Sigmoid colon (tissue), 7 donors: ENCODE results near the gene RPS6KA2. TPM values are rescaled to one million over a fixed set of nuclear protein-coding genes. Genes with fewer than 3 reads are reported as not detected.

Source experiments
- DNase-seq: peaks from one replicate; pipeline ENCODE4 v3.0.0-alpha.2; 2019
- H3K27ac ChIP-seq, 4 donors: fragments of 200-600 bp; sonication (generic); one replicate each; pipeline ENCODE4 v1.5.1; 2016 to 2019; ENCODE audit warnings: mild to moderate bottlenecking in 1 of 4
- H3K27me3 ChIP-seq, 3 donors: fragments of 200-600 bp; sonication (generic); one replicate each; pipeline ENCODE4 v1.5.1; 2019; ENCODE audit warnings: mild to moderate bottlenecking in 1 of 3
- H3K36me3 ChIP-seq, 4 donors: fragments of 200-600 bp; sonication (generic); one replicate each; pipeline ENCODE4 v1.5.1; 2016 to 2019
- H3K4me1 ChIP-seq, 4 donors: fragments of 200-600 bp; sonication (generic); one replicate each; pipeline ENCODE4 v1.5.1; 2017 to 2019
- H3K4me3 ChIP-seq, 4 donors: fragments of 200-600 bp; sonication (generic); one replicate each; pipeline ENCODE4 v1.5.1; 2017 to 2019; ENCODE audit warnings: mild to moderate bottlenecking in 2 of 4, moderate library complexity in 1 of 4
- H3K9me3 ChIP-seq, 4 donors: fragments of 200-600 bp in 3 of 4; sonication (generic) in 3 of 4; one replicate each; pipeline versions ENCODE4 v1.5.1 to v1.6.1; 2013 to 2019
- EP300 ChIP-seq, 4 donors: sonication (generic); formaldehyde crosslinking; IDR thresholded peaks; one replicate each; pipeline ENCODE4 v1.6.1; 2017; ENCODE audit warnings: antibody characterized with exemption in 4 of 4
- POLR2A ChIP-seq, 2 donors: fragments of 450-650 bp; IDR thresholded peaks; one replicate each; pipeline ENCODE4 v1.6.1; 2016; ENCODE audit warnings: antibody characterized with exemption in 2 of 2, mild to moderate bottlenecking in 2 of 2, moderate library complexity in 2 of 2
- POLR2AphosphoS5 ChIP-seq, 4 donors: sonication (generic); formaldehyde crosslinking; IDR thresholded peaks; one replicate each; pipeline ENCODE4 v1.6.1; 2017; ENCODE audit warnings: antibody characterized with exemption in 4 of 4
- WGBS, 2 donors: extraction: QIAGEN DNeasy Blood & Tissue Kit; methylation state at CpG; one replicate each; pipeline ENCODE4 v1.1.7; 2013; 5-methylcytosine and 5-hydroxymethylcytosine counted together
- intact Hi-C: fragments of 100-400 bp; cut with DNase I; formaldehyde crosslinking; loops from one replicate; pipeline ENCODE4 v1.15.1; 2023
- polyA plus RNA-seq, 3 donors: library from polyadenylated mRNA; stranded (reverse); fragments of 200-250 nt; gene quantifications; one replicate each; pipeline ENCODE4 v1.2.3, GENCODE V29; 2013
- total RNA-seq, 4 donors: library from RNA; depleted of rRNA; stranded (reverse); fragments of >200 nt; gene quantifications; one replicate each; pipeline ENCODE4 v1.1.0, GENCODE V29; 2016
- TF ChIP-seq, protein P1 (sequence below), 4 experiments: fragments of 450-650 bp in 3 of 4; fragments of 200-600 bp in 1 of 4; IDR thresholded peaks; one replicate each; pipeline ENCODE4 v1.5.1; 2016 to 2019; ENCODE audit warnings: antibody characterized with exemption in 4 of 4, mild to moderate bottlenecking in 3 of 4, moderate library complexity in 2 of 4
- donor health status: healthy with polysubstance abuse.
- donor health status: Bipolar disorder and iron deficiency.
- donor health status: healthy.

Gene RPS6KA2
- total and polyA plus RNA-seq, 7 donors: 6.5 to 44.7 (median 27.8) TPM

GRCh38 chr6:166646716-166647115, 19.7 kb upstream of the RPS6KA2 start:
- Histone ChIP-seq H3K27ac (no peak overlapping the region), H3K4me1 (no peaks in the 10 kb centered on the region), H3K9me3 (peaks cover 0 to 4% (median 1%) of the 10 kb centered on the region in 4 donors), H3K36me3 (no peaks in the 10 kb centered on the region), H3K4me3 (no peak overlapping the region), H3K27me3 (no peaks in the 10 kb centered on the region)
- intact Hi-C loops: no loop called here
- no peak for DNase-seq
- WGBS, 2 donors: 74 to 78% methylated on average over 9 of the region's 9 CpGs
- TF ChIP-seq POLR2AphosphoS5 (IDR thresholded peaks at IDR 0.05): no peak

DNA sequence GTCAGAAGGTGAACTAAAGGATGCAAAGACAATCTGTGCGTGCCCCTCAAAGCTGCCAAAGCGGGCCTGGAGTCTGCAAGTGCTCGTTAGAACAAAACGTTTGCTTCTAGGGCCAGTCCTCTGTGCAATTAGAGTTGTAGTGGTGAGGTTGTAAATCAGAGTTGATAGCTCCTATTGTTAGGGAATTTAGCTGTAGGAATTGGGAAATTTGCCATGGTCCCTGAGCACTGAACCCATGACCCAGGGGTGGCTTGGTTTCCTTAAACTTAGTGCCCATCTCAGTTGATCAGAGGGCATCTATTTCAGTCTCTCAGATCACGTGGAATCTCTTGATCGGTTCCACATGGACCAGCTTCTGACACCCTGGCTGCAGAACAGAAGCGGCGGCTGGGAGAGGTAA, 18.8 kb upstream of the RPS6KA2 start:
- WGBS, 2 donors: 80 to 85% methylated on average over 8 of the region's 8 CpGs
- Histone ChIP-seq H3K9me3 (peaks cover 0 to 4% (median 1%) of the 10 kb centered on the region in 4 donors), H3K4me1 (no peaks in the 10 kb centered on the region), H3K4me3 (no peak overlapping the region), H3K27me3 (no peaks in the 10 kb centered on the region), H3K27ac (no peak overlapping the region), H3K36me3 (no peaks in the 10 kb centered on the region)
- DNase-seq: no peak
- intact Hi-C loops: no loop called here
- TF ChIP-seq POLR2A (IDR thresholded peaks at IDR 0.05): no peak
- TF ChIP-seq, protein P1, sequence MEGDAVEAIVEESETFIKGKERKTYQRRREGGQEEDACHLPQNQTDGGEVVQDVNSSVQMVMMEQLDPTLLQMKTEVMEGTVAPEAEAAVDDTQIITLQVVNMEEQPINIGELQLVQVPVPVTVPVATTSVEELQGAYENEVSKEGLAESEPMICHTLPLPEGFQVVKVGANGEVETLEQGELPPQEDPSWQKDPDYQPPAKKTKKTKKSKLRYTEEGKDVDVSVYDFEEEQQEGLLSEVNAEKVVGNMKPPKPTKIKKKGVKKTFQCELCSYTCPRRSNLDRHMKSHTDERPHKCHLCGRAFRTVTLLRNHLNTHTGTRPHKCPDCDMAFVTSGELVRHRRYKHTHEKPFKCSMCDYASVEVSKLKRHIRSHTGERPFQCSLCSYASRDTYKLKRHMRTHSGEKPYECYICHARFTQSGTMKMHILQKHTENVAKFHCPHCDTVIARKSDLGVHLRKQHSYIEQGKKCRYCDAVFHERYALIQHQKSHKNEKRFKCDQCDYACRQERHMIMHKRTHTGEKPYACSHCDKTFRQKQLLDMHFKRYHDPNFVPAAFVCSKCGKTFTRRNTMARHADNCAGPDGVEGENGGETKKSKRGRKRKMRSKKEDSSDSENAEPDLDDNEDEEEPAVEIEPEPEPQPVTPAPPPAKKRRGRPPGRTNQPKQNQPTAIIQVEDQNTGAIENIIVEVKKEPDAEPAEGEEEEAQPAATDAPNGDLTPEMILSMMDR (IDR thresholded peaks at IDR 0.05): no peak
- TF ChIP-seq EP300 (IDR thresholded peaks at IDR 0.05): no peak
- no peak for TF ChIP-seq POLR2AphosphoS5 (IDR thresholded peaks at IDR 0.05)

DNA sequence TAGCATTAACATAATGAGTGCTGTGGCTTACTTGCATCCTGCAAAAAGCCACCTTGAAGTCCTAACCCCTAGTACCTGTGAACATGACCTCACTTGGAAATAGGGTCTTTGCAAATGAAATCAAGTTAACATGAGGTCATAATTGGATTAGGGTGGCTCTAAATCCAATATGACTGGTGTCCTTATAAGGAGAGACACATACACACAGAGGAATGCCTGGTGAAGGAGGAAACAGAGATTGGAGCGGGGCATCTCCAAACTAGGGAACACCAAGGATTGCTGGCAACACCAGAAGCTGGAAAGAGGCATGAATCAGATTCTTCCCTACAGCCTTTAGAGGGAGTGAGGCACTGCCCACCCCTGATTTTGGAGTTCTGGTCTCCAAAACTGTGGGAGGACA, 17.6 kb upstream of the RPS6KA2 start:
- Histone ChIP-seq H3K27ac (no peak overlapping the region), H3K27me3 (no peaks in the 10 kb centered on the region), H3K4me1 (no peaks in the 10 kb centered on the region), H3K9me3 (peaks cover 0 to 4% (median 1%) of the 10 kb centered on the region in 4 donors), H3K4me3 (no peak overlapping the region), H3K36me3 (no peaks in the 10 kb centered on the region)
- DNase-seq: no peak
- 93 to 94% methylated on average over 1 of the region's 1 CpG for WGBS, 2 donors
- intact Hi-C loops: no loop called here
- TF ChIP-seq EP300 (IDR thresholded peaks at IDR 0.05): no peak
- no peak for TF ChIP-seq POLR2A (IDR thresholded peaks at IDR 0.05)
- no peak for TF ChIP-seq POLR2AphosphoS5 (IDR thresholded peaks at IDR 0.05)
- TF ChIP-seq, protein P1 (IDR thresholded peaks at IDR 0.05): no peak

- Histone ChIP-seq H3K9me3 (peaks cover 0 to 4% (median 1%) of the 10 kb centered on the region in 4 donors), H3K27ac (no peak overlapping the region), H3K36me3 (no peaks in the 10 kb centered on the region), H3K4me1 (no peaks in the 10 kb centered on the region), H3K4me3 (no peak overlapping the region), H3K27me3 (no peaks in the 10 kb centered on the region)
- no peak for DNase-seq
- intact Hi-C loops: no loop called here
- 78 to 80% methylated on average over 7 of the region's 7 CpGs for WGBS, 2 donors
- TF ChIP-seq POLR2AphosphoS5 (IDR thresholded peaks at IDR 0.05) (no peak), EP300 (IDR thresholded peaks at IDR 0.05) (no peak), POLR2A (IDR thresholded peaks at IDR 0.05) (no peak)
- TF ChIP-seq, protein P1 (IDR thresholded peaks at IDR 0.05): no peak
Observed at GRCh38 chr6:166643891-166644590, 17.0 kb upstream of the RPS6KA2 start.

DNA sequence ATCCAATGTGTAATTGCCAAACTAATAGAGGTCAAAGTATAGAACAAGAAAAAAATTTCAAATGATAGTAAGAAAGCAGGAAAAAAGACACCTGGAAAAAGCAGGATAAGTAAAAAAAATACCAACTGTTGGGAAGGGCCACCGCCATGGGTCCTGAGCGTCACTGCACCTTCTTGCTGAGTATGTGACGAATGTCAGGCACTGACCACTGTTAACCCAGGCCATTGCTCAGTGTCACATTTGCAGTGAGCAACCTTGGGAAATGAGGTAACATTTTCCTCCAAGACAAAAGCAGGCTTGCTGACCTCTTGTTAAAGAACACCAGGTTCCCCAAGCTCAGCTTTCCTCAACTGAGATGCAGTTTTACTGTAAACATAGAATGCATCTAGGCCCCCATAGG, 15.6 kb upstream of the RPS6KA2 start:
- Histone ChIP-seq H3K4me1 (no peaks in the 10 kb centered on the region), H3K9me3 (peaks cover 0 to 4% (median 1%) of the 10 kb centered on the region in 4 donors), H3K27ac (no peak overlapping the region), H3K27me3 (no peaks in the 10 kb centered on the region), H3K36me3 (no peaks in the 10 kb centered on the region), H3K4me3 (no peak overlapping the region)
- DNase-seq: no peak
- WGBS, 2 donors: 92 to 96% methylated on average over 3 of the region's 3 CpGs
- TF ChIP-seq, protein P1 (IDR thresholded peaks at IDR 0.05): no peak
- no peak for TF ChIP-seq POLR2A (IDR thresholded peaks at IDR 0.05)
- no peak for TF ChIP-seq POLR2AphosphoS5 (IDR thresholded peaks at IDR 0.05)
- TF ChIP-seq EP300 (IDR thresholded peaks at IDR 0.05): no peak
- intact Hi-C loops: no loop called here
